ENCODE measurements around the gene TNIK. TPM values are rescaled to one million over a fixed set of nuclear protein-coding genes. Genes with fewer than 3 reads are reported as not detected.

Gene TNIK
- total RNA-seq, 4 donors from 2014 or later = 30.3 to 39.0 (median 36.8) TPM

DNA sequence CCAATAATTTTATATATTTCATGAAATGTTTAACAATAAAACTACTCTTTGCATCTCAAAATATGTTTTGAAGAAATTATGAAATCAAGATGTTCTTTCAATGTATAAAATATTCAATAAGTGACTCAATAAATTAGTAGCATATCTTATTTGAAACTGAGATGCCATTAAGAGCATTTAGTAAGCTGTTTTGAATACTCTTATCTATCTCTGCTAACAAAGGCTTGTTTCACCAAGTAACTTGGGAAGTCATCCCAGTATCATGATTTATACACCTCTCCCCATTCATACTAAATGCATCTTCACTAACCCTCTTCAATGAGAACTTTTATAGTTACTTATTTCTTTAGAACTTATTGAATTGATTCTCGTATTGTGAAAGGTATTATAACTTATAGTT lies 43.1 kb downstream of the TNIK start:
- intact Hi-C loops (cut with DNase I) = no loop called here
- 67% methylated on average over 1 of the region's 1 CpG for WGBS

DNA sequence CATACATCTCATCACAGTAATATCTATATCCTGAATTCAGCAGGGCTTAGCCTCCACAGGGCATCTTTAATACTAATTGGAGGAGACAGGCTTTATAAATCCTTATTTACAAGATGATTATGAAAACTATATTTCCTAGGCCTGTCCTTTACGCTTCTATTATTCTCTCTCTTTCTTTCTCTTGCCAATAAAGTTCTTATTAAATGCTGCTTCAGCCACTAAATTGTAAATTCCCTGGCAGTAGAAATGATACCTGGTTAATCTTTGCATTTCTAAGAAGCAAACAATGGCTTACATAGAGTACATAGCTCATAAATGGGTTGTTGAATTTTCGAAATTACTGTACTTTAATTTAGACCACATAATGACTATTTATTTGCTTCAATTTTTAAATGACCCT lies 43.5 kb downstream of the TNIK start:
- Histone ChIP-seq H3K36me3 (no peaks in the 10 kb centered on the region), H3K27ac (replicated peaks in 1 of 4) (no peak overlapping the region), H3K4me1 (peaks cover 37 to 58% (median 50%) of the 10 kb centered on the region in 4 donors), H3K27me3 (no peaks in the 10 kb centered on the region), H3K9me3 (no peaks in the 10 kb centered on the region), H3K4me3 (no peak overlapping the region)
- WGBS = 78% methylated on average over 2 of the region's 2 CpGs
- TF ChIP-seq, protein P1, sequence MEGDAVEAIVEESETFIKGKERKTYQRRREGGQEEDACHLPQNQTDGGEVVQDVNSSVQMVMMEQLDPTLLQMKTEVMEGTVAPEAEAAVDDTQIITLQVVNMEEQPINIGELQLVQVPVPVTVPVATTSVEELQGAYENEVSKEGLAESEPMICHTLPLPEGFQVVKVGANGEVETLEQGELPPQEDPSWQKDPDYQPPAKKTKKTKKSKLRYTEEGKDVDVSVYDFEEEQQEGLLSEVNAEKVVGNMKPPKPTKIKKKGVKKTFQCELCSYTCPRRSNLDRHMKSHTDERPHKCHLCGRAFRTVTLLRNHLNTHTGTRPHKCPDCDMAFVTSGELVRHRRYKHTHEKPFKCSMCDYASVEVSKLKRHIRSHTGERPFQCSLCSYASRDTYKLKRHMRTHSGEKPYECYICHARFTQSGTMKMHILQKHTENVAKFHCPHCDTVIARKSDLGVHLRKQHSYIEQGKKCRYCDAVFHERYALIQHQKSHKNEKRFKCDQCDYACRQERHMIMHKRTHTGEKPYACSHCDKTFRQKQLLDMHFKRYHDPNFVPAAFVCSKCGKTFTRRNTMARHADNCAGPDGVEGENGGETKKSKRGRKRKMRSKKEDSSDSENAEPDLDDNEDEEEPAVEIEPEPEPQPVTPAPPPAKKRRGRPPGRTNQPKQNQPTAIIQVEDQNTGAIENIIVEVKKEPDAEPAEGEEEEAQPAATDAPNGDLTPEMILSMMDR (IDR thresholded peaks at IDR 0.05) = no peak
- TF ChIP-seq EP300 (IDR thresholded peaks at IDR 0.05) (no peak), POLR2A (IDR thresholded peaks at IDR 0.05; ENCODE audit: low read depth) (no peak), POLR2AphosphoS5 (IDR thresholded peaks at IDR 0.05) (no peak)
- DNase-seq (ENCODE audit: extremely low spot score) = no peak
- intact Hi-C loops (cut with DNase I) = no loop called here

More for the DNA sequence above, 43.1 kb downstream of the TNIK start:
- Histone ChIP-seq H3K9me3 (no peaks in the 10 kb centered on the region), H3K36me3 (no peaks in the 10 kb centered on the region), H3K27ac (replicated peaks in 1 of 4) (peak overlapping the region in 1 of 4 donors; percentile 50), H3K27me3 (no peaks in the 10 kb centered on the region), H3K4me3 (no peak overlapping the region), H3K4me1 (peaks cover 37 to 58% (median 49%) of the 10 kb centered on the region in 4 donors)
- DNase-seq (ENCODE audit: extremely low spot score) = no peak
- TF ChIP-seq EP300 (IDR thresholded peaks at IDR 0.05) (no peak), POLR2A (IDR thresholded peaks at IDR 0.05; ENCODE audit: low read depth) (no peak), POLR2AphosphoS5 (IDR thresholded peaks at IDR 0.05) (no peak)
- TF ChIP-seq, protein P1 (IDR thresholded peaks at IDR 0.05) = no peak

DNA sequence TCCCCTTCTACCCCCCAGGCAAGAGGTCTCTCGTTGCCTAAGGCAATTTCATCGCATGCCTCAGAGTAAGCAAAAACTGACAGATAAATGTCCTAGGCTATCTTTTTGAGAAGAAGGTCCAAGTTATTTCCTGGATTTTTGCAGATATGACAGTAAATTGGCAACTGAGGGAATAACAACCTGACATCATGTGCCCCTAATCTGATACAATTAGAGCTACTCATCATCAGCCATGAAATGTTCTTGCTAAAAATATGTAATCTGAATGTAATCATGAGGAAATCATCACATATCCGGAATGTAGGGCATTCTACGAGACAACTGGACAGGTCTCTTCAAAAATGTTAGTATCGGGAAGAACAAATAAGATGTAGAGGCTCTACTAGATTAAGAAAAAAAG lies 44.1 kb downstream of the TNIK start:
- intact Hi-C loops (cut with DNase I) = no loop called here
- Histone ChIP-seq H3K36me3 (no peaks in the 10 kb centered on the region), H3K4me3 (no peak overlapping the region), H3K9me3 (no peaks in the 10 kb centered on the region), H3K4me1 (peaks cover 37 to 54% (median 46%) of the 10 kb centered on the region in 4 donors), H3K27me3 (no peaks in the 10 kb centered on the region), H3K27ac (replicated peaks in 1 of 4) (no peak overlapping the region)
- DNase-seq (ENCODE audit: extremely low spot score) = no peak
- 72% methylated on average over 5 of the region's 5 CpGs for WGBS
- TF ChIP-seq, protein P1 (IDR thresholded peaks at IDR 0.05) = no peak

DNA sequence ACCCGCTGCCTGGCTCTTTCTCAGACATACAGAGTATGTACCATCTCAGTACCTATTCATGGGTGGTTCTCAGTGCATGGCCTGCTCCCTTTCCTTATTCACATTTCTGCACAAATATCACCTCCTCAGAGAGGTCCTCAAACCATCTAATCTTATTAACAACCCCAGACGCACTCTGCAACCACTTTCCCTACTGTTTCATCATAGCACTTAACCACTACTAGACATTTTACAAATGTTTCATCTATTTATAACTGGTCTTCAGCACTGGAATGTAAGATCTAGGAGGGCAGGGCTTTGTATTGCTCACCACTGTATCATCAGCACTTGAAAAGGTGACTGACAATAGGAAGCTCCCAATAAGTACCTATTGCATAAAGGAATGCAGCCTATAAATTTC lies 45.1 kb downstream of the TNIK start:
- intact Hi-C loops (cut with DNase I) = no loop called here
- 94% methylated on average over 2 of the region's 2 CpGs for WGBS
- Histone ChIP-seq H3K36me3 (no peaks in the 10 kb centered on the region), H3K4me1 (peaks cover 37 to 47% (median 42%) of the 10 kb centered on the region in 4 donors), H3K27ac (replicated peaks in 1 of 4) (no peak overlapping the region), H3K27me3 (no peaks in the 10 kb centered on the region), H3K4me3 (no peak overlapping the region), H3K9me3 (no peaks in the 10 kb centered on the region)
- no peak for DNase-seq (ENCODE audit: extremely low spot score)
- TF ChIP-seq EP300 (IDR thresholded peaks at IDR 0.05) (no peak), POLR2AphosphoS5 (IDR thresholded peaks at IDR 0.05) (no peak), POLR2A (IDR thresholded peaks at IDR 0.05; ENCODE audit: low read depth) (no peak)
- TF ChIP-seq, protein P1 (IDR thresholded peaks at IDR 0.05) = no peak

DNA sequence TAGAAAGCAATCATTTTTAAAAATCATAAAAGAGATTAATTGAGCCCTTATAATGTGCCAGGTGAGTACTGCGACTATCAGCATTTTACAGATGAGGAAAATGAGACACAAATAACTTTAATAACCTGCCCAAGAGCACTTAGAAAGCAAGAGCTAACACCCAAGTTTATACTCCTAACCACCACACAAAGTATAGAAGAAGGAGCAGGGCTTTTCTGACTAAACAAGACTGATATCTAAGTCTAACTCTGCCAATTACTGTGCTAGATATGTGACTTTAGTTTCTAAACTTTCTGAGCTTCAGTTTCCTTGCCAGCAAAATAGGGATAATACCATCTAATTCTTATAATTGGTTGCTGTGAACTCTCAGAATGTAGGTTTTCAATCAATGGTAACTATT lies 47.7 kb downstream of the TNIK start:
- Histone ChIP-seq H3K4me1 (peaks cover 28 to 56% (median 41%) of the 10 kb centered on the region in 4 donors), H3K4me3 (no peak overlapping the region), H3K27ac (replicated peaks in 1 of 4) (no peak overlapping the region), H3K9me3 (no peaks in the 10 kb centered on the region), H3K36me3 (no peaks in the 10 kb centered on the region), H3K27me3 (no peaks in the 10 kb centered on the region)
- WGBS = 85% methylated on average over 1 of the region's 1 CpG
- no peak for DNase-seq (ENCODE audit: extremely low spot score)
- intact Hi-C loops (cut with DNase I) = no loop called here
- TF ChIP-seq POLR2AphosphoS5 (IDR thresholded peaks at IDR 0.05) (no peak), EP300 (IDR thresholded peaks at IDR 0.05) (no peak), POLR2A (IDR thresholded peaks at IDR 0.05; ENCODE audit: low read depth) (no peak)
- TF ChIP-seq, protein P1 (IDR thresholded peaks at IDR 0.05) = no peak

Data from esophagus muscularis mucosa (tissue), 4 donors.